HG02798 (cell line): ENCODE data around the gene HDAC6.

ENCODE experiments used
- ATAC-seq: cut with Tn5 transposase; IDR thresholded peaks from one replicate; pipeline ENCODE4 v1.9.1; 2021; ENCODE audit warnings: mild to moderate bottlenecking; ENCODE audit not compliant: unreplicated experiment, poor library complexity

The HDAC6 gene

DNA sequence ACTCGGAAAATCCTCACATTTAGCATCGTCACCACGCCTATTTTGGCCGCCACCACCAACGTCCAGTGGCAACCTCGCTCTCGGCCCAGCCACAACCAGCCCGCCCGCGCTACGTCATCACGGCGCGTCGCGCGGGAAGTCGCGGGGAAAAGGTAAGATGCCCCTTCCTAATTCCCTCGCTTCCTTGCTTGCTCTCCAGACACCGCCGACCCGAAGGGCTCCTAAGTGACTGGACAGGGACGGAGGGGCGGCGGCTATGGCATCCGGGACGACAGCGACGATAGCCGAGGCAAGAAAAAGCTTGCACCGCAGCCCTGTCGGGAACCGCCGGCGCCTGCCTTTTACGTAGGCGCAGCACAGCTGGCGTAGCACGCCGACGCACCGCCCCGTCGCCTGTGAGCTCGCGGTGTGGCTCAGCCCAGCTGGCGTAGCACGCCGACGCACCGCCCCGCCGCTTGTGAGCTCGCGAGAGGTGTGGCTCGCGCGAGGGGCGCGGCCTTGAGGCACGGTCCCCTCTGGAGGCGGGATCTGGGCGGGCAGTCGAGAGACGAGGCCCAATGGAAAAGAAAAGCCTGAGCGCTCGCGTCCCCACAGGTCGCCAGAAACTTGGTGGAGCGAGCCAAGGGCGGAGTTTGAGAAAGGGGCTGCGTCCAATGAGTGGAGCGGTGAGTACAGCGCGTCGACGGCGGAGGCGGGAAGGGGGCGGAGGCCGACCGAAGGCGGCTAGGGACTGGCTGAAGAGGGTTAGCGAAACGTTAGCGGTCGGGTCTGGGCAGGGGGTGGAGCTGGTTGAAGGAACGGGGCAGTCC lies at the start of gene HDAC6:
Gene HDAC6, plus strand, starts transcription at position 788 of the 809 bp plus-strand sequence. CDS start 626 bp downstream, outside the sequence.
- ATAC-seq, result peak; percentile 87

DNA sequence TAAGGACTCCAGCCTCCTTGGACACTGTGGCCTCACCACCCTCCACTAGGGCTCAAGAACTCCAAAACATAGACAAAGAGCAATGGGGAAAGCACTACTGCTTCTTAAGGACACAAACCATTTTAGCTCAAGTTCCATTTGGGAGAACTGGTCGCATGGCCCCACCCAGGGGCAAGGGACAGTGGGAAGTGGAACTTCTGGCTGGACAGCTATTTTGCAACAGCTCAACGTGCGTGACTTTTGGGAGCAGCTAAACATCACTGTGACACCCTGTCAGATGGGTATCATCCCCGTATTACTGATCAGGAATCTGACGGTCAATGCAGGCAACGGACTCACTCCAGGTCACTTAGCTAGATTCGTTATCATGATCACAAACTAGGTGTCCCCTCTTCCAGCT lies 49.4 kb upstream of the HDAC6 start:
- no peak for ATAC-seq

DNA sequence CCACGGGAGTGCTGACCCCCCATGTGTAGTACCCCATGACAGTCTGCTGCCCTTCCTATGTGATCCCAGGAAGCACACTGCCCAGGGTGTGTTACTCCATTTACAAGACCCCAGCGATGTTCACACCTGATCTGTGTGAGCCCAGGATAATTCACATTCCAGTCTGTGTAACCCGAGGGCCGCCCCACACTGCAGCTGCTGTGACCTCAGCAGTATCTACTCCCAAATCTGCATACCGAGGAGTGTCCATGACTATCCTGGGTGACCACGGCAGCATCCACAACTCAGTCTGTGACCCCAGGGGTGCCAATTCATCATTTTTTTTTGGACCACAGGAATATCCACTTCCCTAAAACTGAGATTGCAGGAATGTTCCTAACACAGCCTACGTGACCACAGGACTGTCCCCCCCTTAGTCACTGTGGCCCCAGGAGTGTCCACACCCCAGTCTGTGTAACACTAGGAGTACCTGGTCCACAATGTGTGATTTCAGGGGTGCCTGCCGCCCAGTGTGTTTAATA lies 48.1 kb upstream of the HDAC6 start:
- no peak for ATAC-seq

DNA sequence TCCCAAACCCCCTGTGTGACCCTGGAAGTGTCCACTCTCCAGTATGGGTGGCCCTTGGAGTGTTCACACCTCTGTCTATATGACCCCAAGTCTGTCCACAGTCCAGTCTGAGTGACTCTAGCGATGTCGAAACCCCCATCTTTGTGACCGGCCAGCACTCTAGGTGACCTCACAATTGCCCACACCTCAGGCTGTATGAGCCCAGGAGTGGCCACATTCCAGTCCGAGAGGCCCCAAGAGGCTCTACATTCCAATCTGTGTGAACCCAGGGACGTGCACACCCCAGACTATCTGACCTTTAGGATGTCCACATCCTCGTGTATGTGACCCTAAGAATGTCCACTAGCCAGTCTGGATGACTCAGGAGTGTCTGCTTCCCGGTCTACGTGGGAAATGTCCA lies 47.6 kb upstream of the HDAC6 start:
- no peak for ATAC-seq

DNA sequence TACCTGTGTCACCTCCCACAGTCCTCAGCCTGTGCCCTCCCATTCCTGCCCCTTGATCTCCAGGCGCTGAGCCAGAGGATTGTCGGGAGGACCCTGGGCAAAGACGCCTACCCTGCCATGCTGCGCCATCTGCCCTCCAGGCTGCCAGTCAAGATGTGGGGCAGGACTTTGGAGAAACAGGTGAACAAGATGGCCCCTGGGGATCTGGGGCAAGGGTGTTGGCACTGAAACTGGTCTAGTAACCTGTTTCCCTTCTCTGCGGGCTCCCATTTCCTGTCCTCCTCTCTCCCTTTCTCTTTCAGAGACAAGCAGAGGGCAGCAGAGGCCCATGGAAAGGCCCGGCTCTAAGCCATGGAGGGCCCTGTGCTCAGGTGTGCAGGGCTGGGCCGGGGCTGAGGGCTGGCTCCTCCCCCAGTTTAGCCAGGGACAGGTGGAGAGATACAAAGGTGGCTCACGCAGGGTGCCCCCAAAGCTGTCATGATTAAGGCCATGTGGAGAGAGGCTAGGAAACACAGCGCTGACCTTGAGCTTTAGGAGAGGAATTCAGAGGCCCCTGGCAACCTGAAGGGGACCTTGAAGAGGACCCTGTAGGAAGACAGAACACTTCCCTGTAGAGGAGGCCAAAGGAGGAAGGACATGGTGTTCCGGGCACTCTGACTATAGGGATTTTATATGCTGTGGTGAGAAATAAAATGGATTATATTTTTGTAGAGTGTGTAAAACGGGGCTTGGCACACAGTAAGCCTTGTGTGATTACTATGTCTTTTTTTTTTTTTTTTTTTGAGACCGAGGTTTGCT lies 40.0 kb upstream of the HDAC6 start, which contains the start of gene GLOD5:
Gene GLOD5, plus strand, starts transcription at position 74 of the 798 bp plus-strand sequence. Its CDS starts 44 bp downstream, at position 118.
- ATAC-seq, result no peak

DNA sequence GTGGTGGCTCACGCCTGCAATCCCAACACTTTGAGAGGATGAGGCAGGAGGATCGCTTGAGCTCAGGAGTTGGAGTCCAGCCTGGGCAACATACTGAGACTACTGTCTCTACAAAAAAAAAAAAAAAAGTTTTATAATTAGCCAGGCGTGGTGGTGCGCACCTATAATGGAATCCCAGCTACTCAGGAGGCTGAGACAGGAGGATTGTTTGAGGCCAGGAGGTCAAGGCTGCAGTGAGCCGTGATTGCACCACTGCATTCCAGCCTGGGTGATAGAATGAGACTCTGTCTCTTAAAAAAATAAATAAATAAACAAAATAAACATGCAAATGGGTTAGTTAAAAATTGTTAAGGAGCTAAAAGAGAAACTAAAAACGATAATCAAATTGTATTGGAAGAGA lies 32.6 kb upstream of the HDAC6 start:
- ATAC-seq, result no peak

DNA sequence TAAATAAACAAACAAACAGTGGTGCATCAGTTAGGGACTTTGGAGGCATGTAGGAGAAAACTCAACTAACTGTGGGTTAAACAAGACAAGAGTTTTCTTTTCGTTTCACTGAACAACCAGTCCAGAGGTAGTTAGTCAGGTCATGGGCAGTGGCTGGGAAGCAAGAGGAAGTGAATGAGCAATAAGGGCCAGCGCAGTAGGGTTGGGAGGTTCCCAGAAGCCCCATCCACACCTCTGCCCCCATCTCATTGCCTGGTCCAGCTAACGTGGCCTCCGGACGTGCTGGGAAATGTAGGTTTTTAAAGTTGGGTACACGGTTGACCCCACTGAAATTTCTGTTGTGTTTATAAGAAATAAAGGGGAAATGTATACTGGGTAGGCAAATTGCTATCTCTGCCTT lies 31.6 kb upstream of the HDAC6 start:
- ATAC-seq, result no peak

DNA sequence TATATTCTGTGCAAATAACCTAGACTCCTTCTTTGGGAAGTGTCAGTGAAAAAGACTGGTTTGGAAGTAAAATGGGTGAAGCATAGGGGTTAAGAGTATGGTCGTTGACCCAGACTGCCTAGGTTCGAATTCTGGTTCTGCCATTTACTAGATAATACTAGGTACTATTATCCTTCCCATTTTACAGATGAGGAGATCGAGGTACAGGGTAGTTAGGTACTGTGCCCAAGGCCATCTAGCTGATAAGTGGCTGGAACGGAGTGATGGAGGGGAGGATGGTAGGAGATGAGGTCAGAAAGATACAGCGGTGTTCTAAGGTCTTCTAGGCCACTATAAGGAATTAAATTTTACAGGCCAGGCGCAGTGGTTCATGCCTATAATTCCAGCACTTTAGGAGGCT lies 29.3 kb upstream of the HDAC6 start:
- ATAC-seq, result no peak

DNA sequence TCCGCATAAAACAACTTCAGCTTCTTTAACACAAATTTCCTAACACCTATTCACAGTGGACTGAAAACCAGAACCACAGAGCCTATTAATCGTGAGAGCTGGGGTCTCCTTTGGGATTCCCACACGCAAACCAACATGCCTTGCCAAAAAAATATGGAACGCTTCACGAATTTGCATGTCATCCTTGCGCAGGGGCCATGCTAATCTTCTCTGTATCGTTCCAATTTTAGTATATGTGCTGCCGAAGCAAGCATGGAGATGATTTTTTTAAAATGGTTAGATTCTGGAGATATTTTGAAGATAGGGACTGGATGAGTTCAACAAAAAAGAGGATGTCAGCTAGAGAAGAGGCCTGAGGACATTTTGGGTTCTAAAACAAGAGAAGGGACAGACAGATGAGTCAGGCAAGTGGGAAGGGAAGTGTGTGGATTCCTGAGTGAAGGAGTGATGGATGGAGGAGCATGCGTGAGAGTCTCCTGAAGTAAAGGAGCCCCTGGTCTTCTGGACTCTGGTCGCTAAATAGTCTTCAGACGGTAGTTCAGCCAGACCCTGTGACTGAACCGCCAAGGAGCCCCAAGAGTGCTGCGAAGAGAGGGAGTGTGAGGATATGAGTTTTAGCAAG lies 24.9 kb upstream of the HDAC6 start:
- ATAC-seq, result no peak

DNA sequence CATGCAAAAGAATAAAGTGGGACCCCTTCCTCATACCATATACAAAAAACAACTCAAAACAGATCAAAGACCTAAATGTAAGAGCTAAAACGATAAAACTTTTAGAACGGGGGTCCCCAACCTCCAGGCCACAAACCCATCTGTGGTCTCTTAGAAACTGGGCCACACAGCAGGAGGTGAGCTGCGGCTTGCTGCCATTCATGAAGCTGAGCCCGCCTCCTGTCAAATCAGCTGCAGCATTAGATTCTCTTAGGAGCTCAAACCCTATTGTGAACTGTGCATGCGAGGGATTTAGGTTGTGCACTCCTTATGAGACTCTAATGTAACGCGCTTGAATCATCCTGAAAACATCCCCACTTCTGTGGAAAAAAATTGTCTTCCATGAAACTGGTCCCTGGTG lies 22.5 kb upstream of the HDAC6 start:
- no peak for ATAC-seq

DNA sequence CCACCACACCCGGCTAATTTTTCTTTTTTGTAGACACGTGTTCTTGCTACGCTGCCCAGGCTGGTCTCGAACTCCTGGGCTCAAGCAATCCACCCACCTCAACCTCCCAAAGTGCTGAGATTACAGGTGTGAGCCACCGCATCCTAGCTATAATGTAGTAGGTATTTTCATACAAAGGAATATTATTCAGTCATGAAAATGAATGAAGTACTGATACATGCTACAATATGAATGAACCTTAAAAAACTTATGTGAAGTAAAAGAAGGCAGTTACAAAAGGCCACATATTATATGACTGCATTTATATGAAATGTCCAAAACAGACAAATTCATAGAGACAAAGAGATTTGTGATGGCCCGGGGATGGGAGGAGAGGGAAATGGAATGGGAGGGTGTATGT lies 20.2 kb upstream of the HDAC6 start:
- ATAC-seq, result no peak

DNA sequence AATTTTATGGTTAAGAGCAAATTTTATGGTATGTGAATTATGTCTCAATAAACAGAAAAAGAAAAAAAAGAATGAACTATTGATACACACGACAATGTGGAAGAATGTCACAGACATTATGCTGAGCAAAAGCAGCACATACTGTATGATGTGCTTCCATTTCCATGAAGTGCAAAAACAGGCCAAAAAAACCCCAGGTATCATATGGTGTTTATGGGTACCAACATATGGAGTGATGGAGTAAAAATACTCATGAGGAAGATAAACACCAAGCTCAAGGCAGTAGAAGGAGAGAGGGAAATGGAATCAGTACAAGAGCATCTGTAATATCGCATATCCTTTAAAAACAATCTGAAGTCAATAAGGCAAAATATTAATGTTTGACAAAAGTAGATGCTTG lies 19.7 kb upstream of the HDAC6 start:
- ATAC-seq, result no peak

DNA sequence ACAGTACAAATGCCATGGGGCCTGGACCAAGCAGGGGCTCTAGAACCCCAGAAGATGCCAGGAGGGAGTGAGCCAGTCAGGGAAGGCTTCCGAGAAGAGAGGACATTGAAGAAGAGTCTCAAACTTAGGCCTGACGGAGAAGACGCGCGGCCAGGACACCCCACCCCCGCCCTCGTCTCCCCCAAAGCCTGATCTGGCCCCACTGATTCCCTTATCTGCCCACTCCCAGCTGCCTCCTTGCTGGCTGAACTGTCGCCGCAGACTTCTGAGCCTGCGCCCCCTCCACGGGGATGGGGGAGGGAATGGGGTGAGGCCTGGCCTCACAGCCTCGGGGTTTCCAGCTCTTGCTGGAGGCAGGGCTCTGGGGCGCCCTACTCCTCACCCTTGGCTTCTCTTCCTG lies 19.1 kb upstream of the HDAC6 start:
- ATAC-seq, result no peak

DNA sequence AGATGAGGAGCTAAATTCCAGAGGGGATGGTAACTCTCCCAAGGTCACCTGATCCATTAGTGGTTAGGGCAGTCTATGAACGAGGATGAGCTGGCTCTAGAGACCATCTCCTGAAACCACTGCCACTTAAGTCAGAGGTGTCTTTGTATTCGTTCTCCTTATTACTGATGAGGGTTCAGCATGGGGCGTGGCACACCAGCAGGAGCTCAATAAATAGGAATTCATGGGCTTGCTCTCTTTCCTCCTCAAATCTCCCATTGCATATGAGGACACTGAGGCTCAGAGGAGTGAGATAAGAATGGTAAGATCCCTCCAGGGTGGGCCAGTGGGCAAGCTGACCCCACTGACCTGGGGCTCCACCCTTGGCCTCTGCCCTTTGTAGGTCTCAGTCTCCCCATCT lies 17.1 kb upstream of the HDAC6 start:
- ATAC-seq, result no peak

DNA sequence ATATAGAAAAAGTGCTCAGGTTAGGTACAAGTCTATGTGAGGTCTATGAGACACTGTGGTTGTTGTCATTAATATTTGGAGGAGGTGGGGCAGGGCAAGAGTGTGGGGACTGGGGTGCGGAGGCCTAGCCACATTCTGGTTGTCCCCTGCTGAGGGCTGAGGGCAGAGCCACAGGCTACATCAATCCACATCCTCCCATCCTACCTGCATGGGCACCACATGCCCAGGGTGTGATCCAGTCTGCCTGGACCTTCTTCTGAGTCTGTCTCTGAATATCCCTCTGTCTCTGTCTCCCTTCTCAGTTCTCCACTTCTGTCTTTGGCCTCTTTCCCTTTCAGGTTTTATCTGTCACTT lies 16.7 kb upstream of the HDAC6 start:
- no peak for ATAC-seq

DNA sequence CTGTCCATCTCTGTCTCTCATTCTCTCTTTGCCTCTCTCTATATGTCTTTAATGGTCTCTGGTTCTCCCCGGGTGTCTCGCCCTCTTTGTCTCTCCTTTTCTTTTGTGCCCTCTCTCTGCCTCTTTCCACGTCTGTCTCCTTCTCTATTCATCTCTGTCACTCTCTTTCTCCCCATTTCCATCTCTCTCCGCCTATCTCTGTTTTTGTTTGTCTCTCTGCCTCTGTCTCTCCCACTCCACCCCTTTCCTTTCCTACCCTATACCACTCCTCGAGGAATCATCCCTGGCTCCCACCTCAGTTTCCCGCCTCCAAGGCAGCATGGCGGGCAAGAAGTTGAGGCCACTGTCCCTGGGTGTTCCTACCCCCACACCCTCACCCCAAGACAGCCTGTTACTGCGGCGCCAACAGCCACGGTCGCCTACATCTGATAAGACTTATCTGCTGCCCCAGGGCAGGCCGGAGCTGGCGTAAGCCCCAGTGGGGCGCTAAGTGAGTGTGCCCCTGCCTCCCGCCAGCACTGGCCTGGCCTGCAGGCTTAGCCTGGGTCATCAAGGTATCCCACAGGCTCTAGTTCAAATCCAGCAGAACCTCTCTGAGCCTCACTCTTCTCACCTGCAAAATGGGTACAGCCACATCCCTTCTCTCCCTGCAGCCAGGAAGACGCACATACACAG lies 16.2 kb upstream of the HDAC6 start:
- ATAC-seq, result no peak

DNA sequence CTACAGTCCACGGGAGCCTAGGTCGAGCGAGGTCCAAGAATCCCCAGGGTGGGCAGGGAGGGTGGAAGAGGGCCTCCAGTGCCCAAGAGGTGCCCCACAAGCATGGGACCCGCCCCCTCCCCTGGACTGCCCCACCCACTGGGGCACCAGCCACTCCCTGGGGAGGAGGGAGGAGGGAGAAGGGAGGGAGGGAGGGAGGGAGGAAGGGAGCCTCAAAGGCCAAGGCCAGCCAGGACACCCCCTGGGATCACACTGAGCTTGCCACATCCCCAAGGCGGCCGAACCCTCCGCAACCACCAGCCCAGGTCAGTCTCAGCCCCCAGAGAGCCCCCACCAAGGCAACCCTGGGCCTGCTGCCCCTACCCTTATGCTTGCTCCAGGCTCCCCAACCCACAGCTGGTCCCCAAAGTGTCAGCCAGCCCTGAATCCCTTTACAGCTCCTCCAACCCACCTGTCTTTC lies 15.5 kb upstream of the HDAC6 start, which contains the start of gene GATA1:
Gene GATA1, plus strand, starts transcription at position 250 of the 460 bp plus-strand sequence. CDS start 4,520 bp downstream, outside the sequence.
- no peak for ATAC-seq

DNA sequence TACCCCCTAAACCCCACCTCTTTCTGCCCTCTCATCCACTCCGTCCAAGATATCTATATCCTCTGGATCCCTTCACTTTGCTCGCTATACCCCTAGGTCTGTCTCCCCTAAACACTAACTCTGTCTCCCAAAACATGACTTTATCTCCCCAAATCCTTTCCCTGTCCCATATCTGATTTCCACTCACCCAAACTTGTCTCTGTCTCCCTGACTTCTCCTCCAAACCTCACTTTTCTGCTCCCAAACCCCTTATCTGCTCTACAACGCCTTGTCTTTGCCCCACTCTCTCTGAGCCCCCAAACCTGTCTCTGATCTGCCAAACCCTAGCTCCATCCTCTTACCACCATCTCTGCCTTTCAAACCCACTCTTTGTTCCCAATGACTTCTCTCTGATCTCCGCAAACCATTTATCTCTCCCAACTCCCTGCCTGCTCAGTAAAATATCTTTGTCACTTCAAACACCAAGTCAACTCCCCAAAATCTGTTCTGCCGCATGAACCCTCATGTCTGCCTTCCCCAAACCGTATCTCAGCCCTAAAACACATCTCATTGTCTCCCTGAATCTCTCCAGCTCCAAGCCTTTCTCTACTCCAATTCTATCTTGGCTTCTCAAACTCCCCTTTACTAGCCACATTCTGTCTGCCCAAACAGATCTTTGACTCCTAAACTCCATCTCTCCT lies 14.9 kb upstream of the HDAC6 start:
- no peak for ATAC-seq
